MM.1S (cell line): ENCODE measurements around the gene ELAVL3.

Experiments
- CTCF ChIP-seq: fragments of 300-600 bp; sonication (generic); IDR thresholded peaks from 2 replicates; pipeline ENCODE4 v1.5.1; 2016; ENCODE audit warnings: antibody characterized with exemption, low read length, mixed read lengths
- EZH2 ChIP-seq: fragments of 300-600 bp; sonication (generic); optimal IDR thresholded peaks from 2 replicates; pipeline ENCODE3; 2017; ENCODE audit warnings: low read depth, mild to moderate bottlenecking, antibody characterized with exemption, low read length, mixed read lengths

- TF ChIP-seq CTCF (no peak), EZH2 (no peak)
These were observed 76.1 kb downstream of the ELAVL3 start for GRCh38 chr19:11404588-11405222.
